T-cell (primary cell): Measurements from ENCODE around the gene PRDM16. TPM values are rescaled to one million over a fixed set of nuclear protein-coding genes. Genes with fewer than 3 reads are reported as not detected.

ENCODE experiments used
- ATAC-seq, 4 experiments: fragments of 200-7000 bp in 3 of 4; fragments of 150-1000 bp in 1 of 4; cut with Tn5 transposase; replicated peaks in 1 of 4; 1 replicate in 3 of 4; 2 replicates in 1 of 4; pipeline ENCODE4 v1.10.0; 2021; ENCODE audit warnings: moderate library complexity in 3 of 4, mild to moderate bottlenecking in 2 of 4, moderate number of reproducible peaks in 1 of 4
- CTCF ChIA-PET, 2 donors: fragments of 300-600 bp; sonication (Branson Sonifier 250); formaldehyde crosslinking; loops; one replicate each; lab custom pipeline; 2022; ENCODE audit warnings: antibody characterized with exemption in 2 of 2; lab: Charles Lee
- POLR2A ChIA-PET, 2 donors: fragments of 300-600 bp; sonication (Branson Sonifier 250); formaldehyde crosslinking; loops; one replicate each; lab custom pipeline; 2022; ENCODE audit warnings: antibody characterized with exemption in 2 of 2; lab: Charles Lee
- DNase-seq, 35 experiments: peaks; one replicate each; pipeline versions ENCODE4 v3.0.0 to v3.0.0-alpha.2; 2013 to 2023
- H3K27ac ChIP-seq: one replicate; pipeline ENCODE4 v1.5.1; 2013; ENCODE audit warnings: low read length
- H3K27me3 ChIP-seq, 2 experiments: replicated peaks in 1 of 2; 1 replicate in 1 of 2; 2 replicates in 1 of 2; pipeline versions ENCODE4 v1.6.1 to v1.7.0; 2013; ENCODE audit warnings: low read length in 1 of 2, mixed read lengths in 1 of 2; ENCODE audit not compliant: control insufficient read depth in 2 of 2, insufficient read depth in 2 of 2; ENCODE audit errors: extremely low read depth in 1 of 2
- H3K36me3 ChIP-seq, 2 donors: 1 replicate in 1 of 2; 2 replicates in 1 of 2; pipeline versions ENCODE4 v1.6.1 to v1.7.0; 2013; ENCODE audit warnings: low read length in 1 of 2; ENCODE audit not compliant: control insufficient read depth in 2 of 2, insufficient read depth in 1 of 2; ENCODE audit errors: extremely low read depth in 1 of 2
- H3K4me1 ChIP-seq, 2 experiments: 1 replicate in 1 of 2; 2 replicates in 1 of 2; pipeline versions ENCODE4 v1.6.1 to v1.7.0; 2013; ENCODE audit warnings: low read length in 2 of 2, mixed read lengths in 1 of 2; ENCODE audit not compliant: insufficient read depth in 2 of 2, control insufficient read depth in 1 of 2; ENCODE audit errors: extremely low read depth in 1 of 2
- H3K4me3 ChIP-seq, 2 donors: 1 replicate in 1 of 2; 2 replicates in 1 of 2; pipeline versions ENCODE4 v1.5.1 to v1.7.0; 2013; ENCODE audit warnings: mild to moderate bottlenecking in 2 of 2, low read length in 1 of 2, moderate library complexity in 1 of 2; ENCODE audit not compliant: control insufficient read depth in 1 of 2; ENCODE audit errors: extremely low read depth in 1 of 2
- H3K9me3 ChIP-seq: 2 replicates; pipeline ENCODE4 v1.7.0; 2013
- H3K27ac Mint-ChIP-seq, 2 donors: one replicate each; pipeline ENCODE4 v1.8.0; 2020 to 2021; ENCODE audit warnings: mild to moderate bottlenecking in 2 of 2, mixed read lengths in 2 of 2
- H3K27me3 Mint-ChIP-seq, 2 donors: one replicate each; pipeline ENCODE4 v1.8.0; 2021 to 2022; ENCODE audit warnings: mixed read lengths in 2 of 2
- H3K36me3 Mint-ChIP-seq: one replicate; pipeline ENCODE4 v1.8.0; 2021; ENCODE audit warnings: mixed read lengths
- H3K4me1 Mint-ChIP-seq, 3 donors: one replicate each; pipeline ENCODE4 v1.8.0; 2020 to 2022; ENCODE audit warnings: mixed read lengths in 3 of 3, mild to moderate bottlenecking in 1 of 3
- H3K4me3 Mint-ChIP-seq, 3 donors: one replicate each; pipeline ENCODE4 v1.8.0; 2020 to 2022; ENCODE audit warnings: mild to moderate bottlenecking in 3 of 3, mixed read lengths in 3 of 3, moderate library complexity in 3 of 3
- H3K9me3 Mint-ChIP-seq, 3 donors: one replicate each; pipeline ENCODE4 v1.8.0; 2020 to 2022; ENCODE audit warnings: mixed read lengths in 3 of 3
- WGBS: methylation state at CpG from one replicate; pipeline ENCODE4 v1.1.5; 2013; ENCODE audit warnings: missing lambda C conversion rate; ENCODE audit not compliant: insufficient coverage; 5-methylcytosine and 5-hydroxymethylcytosine counted together
- total RNA-seq, 35 experiments: library from RNA in 6 of 35; stranded (reverse) in 6 of 35; fragments of 120-200 nt in 1 of 35; gene quantifications; one replicate each; pipeline versions ENCODE4 v1.2.1 to v1.2.4 and lab custom pipeline; 2013 to 2026

The PRDM16 gene
- total RNA-seq, 5 donors from 2014 or later (not counting 1 experiment from before 2014, with no cell fraction given): 0.15 to 0.70 (median 0.24) TPM; not detected in 1

- 94% methylated on average over 4 of the region's 8 CpGs for WGBS
- Histone ChIP-seq H3K27ac (no peak overlapping the region), H3K36me3 (no peaks in the 10 kb centered on the region), H3K27me3 (peaks cover 0 to 58% of the 10 kb centered on the region in 2 experiments), H3K4me1 (peaks cover 0 to 4% of the 10 kb centered on the region in 2 experiments), H3K9me3 (no peaks in the 10 kb centered on the region), H3K4me3 (no peak overlapping the region)
- Mint-ChIP-seq H3K27me3 (peaks cover 13 to 34% of the 10 kb centered on the region in 2 donors), H3K4me1 (peaks cover 0 to 4% (median 3%) of the 10 kb centered on the region in 3 donors), H3K4me3 (no peak overlapping the region), H3K36me3 (no peaks in the 10 kb centered on the region), H3K9me3 (peaks cover 4 to 5% (median 5%) of the 10 kb centered on the region in 3 donors), H3K27ac (no peak overlapping the region)
- DNase-seq (no peak), ATAC-seq (no peak)
- POLR2A ChIA-PET: no interaction called here
- CTCF ChIA-PET: no interaction called here
Observed at GRCh38 chr1:3311711-3312110, 242.7 kb downstream of the PRDM16 start.

DNA sequence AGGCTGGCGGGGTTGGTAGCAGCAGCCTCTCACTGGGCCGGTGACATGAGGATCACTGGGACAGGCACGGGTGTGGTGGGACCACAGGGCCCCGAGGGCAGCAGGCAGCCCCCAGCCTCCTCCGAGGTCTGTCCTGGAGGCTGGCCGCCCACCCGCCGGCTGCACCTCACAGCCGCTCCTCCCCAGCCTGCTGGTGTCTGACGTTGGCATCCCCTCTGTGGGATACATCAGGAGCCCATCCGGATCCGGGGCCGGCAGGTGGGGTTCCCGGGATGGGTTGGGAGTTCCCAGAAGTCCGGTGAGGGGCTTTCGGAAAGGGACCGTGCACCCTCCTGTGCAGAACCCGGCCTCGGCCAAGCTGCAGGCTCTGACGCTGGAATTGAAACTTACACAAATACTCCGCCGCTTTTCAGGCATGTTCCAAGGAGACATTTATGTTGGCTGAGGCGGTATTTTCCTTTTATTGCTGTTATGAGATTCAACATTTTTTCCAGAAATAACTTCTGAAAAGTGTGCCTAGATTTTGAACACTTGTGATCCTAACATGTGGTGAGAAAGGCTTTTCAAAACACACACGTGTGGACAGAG, 243.4 kb downstream of the PRDM16 start:
- DNase-seq: no peak
- peaks cover 0 to 58% of the 10 kb centered on the region in 2 experiments for H3K27me3 ChIP-seq
- no peak overlapping the region for H3K4me3 ChIP-seq
- H3K27ac Mint-ChIP-seq: no peak overlapping the region
- H3K36me3 Mint-ChIP-seq: no peaks in the 10 kb centered on the region
- H3K4me1 Mint-ChIP-seq: peaks cover 0 to 6% (median 5%) of the 10 kb centered on the region in 3 donors
- peaks cover 13 to 32% of the 10 kb centered on the region in 2 donors for H3K27me3 Mint-ChIP-seq
- no peak overlapping the region for H3K27ac ChIP-seq
- 91% methylated on average over 24 of the region's 24 CpGs for whole genome bisulfite sequencing
- H3K9me3 Mint-ChIP-seq: peaks cover 6 to 8% (median 7%) of the 10 kb centered on the region in 3 donors
- ATAC-seq: no peak
- ChIA-PET CTCF (no interaction called here), POLR2A (no interaction called here)
- peaks cover 0 to 11% of the 10 kb centered on the region in 2 experiments for H3K4me1 ChIP-seq
- H3K9me3 ChIP-seq: peaks cover 2% of the 10 kb centered on the region
- no peak overlapping the region for H3K4me3 Mint-ChIP-seq
- H3K36me3 ChIP-seq: no peaks in the 10 kb centered on the region

DNA sequence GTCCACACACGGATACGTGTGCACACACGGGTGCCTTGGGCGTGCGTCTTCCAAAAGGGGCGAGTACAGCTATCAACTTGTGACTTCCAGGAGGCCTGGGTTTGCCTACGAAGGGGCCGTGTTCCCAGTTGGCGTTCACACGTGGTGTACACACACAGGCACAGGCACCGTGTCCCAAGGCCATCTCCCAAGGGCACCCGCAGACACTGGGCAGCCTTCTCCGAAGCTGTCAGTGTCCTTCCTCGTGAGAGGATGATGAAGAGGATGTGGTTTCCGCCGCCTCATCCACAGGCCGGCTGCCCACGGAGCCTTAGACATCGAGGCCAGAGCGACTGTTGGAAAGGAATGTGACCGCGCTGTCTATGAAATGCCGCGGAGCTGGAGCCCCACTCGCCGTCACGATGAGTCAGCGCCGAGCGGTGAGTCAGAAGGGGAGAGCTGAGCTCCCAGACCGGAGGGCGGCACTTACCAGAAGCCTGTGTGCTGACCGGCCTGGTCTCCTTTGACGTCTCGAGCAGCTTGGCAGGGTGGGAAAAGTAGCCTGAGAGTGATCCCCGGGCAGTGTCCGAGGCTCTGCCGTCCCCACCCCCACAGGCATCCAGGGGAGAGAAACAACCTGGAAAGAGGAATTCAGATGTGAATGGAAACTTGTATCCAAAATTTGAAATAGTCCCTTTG, 244.0 kb downstream of the PRDM16 start:
- H3K9me3 ChIP-seq: peaks cover 2% of the 10 kb centered on the region
- Mint-ChIP-seq H3K4me1 (peaks cover 0 to 6% (median 5%) of the 10 kb centered on the region in 3 donors), H3K4me3 (no peak overlapping the region), H3K36me3 (no peaks in the 10 kb centered on the region), H3K9me3 (peaks cover 6 to 8% (median 7%) of the 10 kb centered on the region in 3 donors), H3K27ac (no peak overlapping the region), H3K27me3 (peaks cover 13 to 32% of the 10 kb centered on the region in 2 donors)
- H3K27me3 ChIP-seq: peaks cover 0 to 54% of the 10 kb centered on the region in 2 experiments
- H3K36me3 ChIP-seq: no peaks in the 10 kb centered on the region
- ChIA-PET CTCF (no interaction called here), POLR2A (no interaction called here)
- ATAC-seq: peak in 1 of 4 experiments; percentile 35
- peaks cover 0 to 13% of the 10 kb centered on the region in 2 experiments for H3K4me1 ChIP-seq
- no peak for DNase-seq
- H3K4me3 ChIP-seq: no peak overlapping the region
- H3K27ac ChIP-seq: no peak overlapping the region
- WGBS: 34% methylated on average over 26 of the region's 38 CpGs

DNA sequence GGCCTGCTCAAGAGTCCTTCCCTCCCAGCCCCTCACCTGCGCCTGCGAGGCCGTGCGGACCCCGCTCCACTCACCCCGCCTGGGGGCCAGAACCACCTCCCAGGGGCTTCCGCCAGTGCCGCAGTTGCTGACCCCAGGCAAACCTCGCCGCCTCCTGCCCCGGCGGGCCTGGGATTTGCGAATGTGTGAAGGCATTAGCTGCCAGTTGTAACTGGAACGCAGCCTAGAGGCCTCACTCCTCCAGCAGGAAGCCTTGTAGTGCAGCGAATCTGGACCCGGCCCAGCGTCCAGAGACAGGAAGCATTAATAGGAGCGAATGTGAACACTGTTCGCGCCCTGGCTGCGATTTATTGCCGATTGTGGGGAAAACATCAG, 244.6 kb downstream of the PRDM16 start:
- Histone ChIP-seq H3K4me3 (no peak overlapping the region), H3K36me3 (no peaks in the 10 kb centered on the region), H3K9me3 (peaks cover 2% of the 10 kb centered on the region), H3K27ac (no peak overlapping the region), H3K27me3 (peaks cover 0 to 51% of the 10 kb centered on the region in 2 experiments), H3K4me1 (peaks cover 0 to 13% of the 10 kb centered on the region in 2 experiments)
- CTCF ChIA-PET: no interaction called here
- no peak for ATAC-seq
- Mint-ChIP-seq H3K27ac (no peak overlapping the region), H3K27me3 (peaks cover 13 to 31% of the 10 kb centered on the region in 2 donors), H3K36me3 (no peaks in the 10 kb centered on the region), H3K4me3 (no peak overlapping the region), H3K4me1 (peaks cover 0 to 8% (median 8%) of the 10 kb centered on the region in 3 donors), H3K9me3 (peaks cover 6 to 13% (median 7%) of the 10 kb centered on the region in 3 donors)
- DNase-seq: no peak
- 78% methylated on average over 16 of the region's 22 CpGs for WGBS
- POLR2A ChIA-PET: no interaction called here

- Histone ChIP-seq H3K4me3 (no peak overlapping the region), H3K27me3 (peaks cover 0 to 39% of the 10 kb centered on the region in 2 experiments), H3K4me1 (peaks cover 0 to 13% of the 10 kb centered on the region in 2 experiments), H3K9me3 (peaks cover 2% of the 10 kb centered on the region), H3K27ac (no peak overlapping the region), H3K36me3 (no peaks in the 10 kb centered on the region)
- CTCF ChIA-PET: no interaction called here
- whole genome bisulfite sequencing: 84% methylated on average over 11 of the region's 22 CpGs
- no peak overlapping the region for H3K27ac Mint-ChIP-seq
- H3K4me1 Mint-ChIP-seq: peaks cover 0 to 8% (median 8%) of the 10 kb centered on the region in 3 donors
- DNase-seq: no peak
- no peak for ATAC-seq
- peaks cover 9 to 23% of the 10 kb centered on the region in 2 donors for H3K27me3 Mint-ChIP-seq
- no peak overlapping the region for H3K4me3 Mint-ChIP-seq
- H3K9me3 Mint-ChIP-seq: peaks cover 6 to 14% (median 7%) of the 10 kb centered on the region in 3 donors
- H3K36me3 Mint-ChIP-seq: no peaks in the 10 kb centered on the region
- POLR2A ChIA-PET: no interaction called here
Observed at GRCh38 chr1:3314491-3315381, 245.7 kb downstream of the PRDM16 start.
